Stimulated activated CD8-positive, alpha-beta memory T cell treated with anti-CD3 and anti-CD28 coated beads, Interleukin-15, amount 100 ng/mL, for 1 hour (primary cell): ENCODE data around the gene CNOT6.
"Not testable (repeated sequence)": the region's sequence is repeated elsewhere in the genome, so short reads cannot be mapped to it uniquely, and the experiment has no call there.

ENCODE experiments used
- DNase-seq: peaks from one replicate; pipeline ENCODE4 v3.0.0-alpha.2; 2020; ENCODE audit warnings: low read depth

CNOT6 gene

DNA sequence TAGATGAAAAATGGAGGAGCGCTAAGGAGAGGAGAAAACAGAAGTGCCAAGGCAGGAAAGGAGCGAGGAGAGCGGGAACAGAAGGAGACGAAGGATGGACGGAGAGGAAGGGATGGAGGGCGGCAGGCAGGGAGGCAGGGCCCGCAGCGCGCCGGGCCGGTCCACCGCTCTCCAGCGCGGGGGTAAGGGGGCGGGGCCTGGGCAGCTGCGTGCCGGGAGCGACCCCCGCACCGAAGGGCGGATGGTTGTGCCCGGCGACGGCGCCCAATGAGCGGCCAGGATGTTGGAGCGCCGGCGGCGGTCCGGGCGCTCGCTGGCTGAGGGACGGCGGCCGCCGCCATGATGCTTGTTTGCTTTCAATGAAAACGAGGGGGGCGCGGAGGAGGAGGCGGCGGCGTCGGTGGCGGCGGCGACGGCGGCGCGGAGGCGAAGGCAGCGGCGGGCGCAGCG is at the start of gene CNOT6:
TSS of gene CNOT6 (plus strand) at position 320 of the 450 bp plus-strand sequence. CDS start 34,898 bp downstream, outside the sequence.
- peak; percentile 85 for DNase-seq

DNA sequence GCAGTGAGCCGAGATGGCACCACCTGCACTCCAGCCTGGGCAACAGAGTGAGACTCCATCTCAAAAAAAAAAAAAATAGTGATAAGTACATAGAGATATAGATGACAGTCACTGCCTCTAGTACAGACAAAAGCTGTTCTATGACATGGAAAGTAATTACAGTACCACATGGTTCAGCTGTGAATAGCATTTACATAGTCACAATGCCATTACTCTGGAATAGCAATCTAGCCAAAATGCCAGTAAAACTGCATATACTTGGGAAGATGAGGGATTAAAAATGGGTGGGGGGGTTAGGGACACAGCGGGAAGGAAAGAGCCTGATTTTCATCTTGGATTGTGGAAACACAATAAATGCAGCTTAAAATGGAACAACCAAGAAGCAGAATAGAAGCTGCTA is 39.4 kb upstream of the CNOT6 start:
- no peak for DNase-seq

DNA sequence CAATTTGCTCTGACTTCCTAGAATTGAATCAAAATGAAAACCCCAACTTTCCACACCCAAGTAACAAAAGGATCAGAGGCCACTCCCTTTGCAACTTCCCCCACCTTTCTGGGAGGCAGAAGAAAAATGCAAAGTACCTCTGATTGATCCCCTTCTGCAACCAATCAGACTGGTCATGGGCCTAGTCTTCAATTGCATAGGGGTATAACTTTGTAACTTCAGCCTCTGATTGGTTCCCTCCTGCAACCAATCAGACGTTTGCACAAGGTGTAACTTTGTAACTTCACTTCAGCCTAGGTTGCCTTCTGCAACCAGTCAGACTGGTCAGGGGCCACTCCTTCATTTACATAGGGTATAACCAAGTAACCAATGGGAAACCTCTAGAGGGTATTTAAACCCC is 38.3 kb upstream of the CNOT6 start:
- DNase-seq, result no peak

DNA sequence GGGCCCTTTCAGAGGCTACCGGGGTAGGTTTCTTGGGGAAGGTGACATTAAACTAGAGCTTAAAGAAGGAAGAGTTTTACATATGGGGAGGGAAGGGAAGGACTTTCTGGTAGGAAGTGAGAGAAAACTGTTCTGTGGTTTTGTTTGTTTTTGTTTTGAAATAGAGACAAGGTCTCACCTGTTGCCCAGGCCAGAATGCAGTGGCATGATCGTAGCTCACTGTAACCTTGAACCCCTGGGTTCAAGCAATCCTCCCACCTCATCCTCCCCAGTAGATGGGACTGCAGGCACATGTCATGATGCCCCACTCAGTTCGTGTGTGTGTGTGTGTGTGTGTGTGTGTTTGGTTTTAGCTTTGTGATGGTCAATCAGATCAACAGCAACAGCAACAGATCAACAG is 37.4 kb upstream of the CNOT6 start:
- no peak for DNase-seq

DNA sequence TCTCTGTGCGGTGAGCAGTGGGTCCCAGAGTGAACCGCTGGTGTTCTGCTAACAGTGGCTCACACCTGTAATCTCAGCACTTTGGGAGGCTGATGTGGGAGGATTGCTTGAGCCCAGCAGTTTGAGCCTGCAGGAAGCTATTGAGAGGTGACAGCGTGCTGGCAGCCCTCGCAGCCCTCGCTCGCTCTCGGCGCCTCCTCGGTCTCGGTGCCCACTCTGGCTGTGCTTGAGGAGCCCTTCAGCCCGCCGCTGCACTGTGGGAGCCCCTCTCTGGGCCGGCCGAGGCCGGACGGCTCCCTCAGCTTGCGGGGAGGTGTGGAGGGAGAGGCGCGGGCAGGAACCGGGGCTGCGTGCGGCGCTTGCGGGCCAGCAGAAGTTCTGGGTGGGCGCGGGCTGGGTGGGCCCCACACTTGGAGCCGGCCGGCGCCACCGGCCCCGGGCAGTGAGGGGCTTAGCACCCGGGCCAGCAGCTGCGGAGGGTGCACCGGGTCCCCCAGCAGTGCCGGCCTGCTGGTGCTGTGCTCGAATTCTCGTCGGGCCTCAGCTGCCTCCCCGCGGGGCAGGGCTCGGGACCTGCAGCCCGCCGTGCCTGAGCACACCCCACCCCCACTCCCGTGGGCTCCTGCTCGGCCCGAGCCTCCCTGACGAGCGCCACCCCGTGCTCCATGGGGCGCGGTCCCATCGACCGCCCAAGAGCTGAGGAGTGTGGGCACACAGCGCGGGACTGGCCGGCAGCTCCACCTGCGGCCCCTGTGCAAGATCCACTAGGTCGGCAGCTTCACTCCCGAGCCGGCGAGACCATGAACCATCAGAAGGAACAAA is 35.1 kb upstream of the CNOT6 start:
- not testable (repeated sequence) for DNase-seq

DNA sequence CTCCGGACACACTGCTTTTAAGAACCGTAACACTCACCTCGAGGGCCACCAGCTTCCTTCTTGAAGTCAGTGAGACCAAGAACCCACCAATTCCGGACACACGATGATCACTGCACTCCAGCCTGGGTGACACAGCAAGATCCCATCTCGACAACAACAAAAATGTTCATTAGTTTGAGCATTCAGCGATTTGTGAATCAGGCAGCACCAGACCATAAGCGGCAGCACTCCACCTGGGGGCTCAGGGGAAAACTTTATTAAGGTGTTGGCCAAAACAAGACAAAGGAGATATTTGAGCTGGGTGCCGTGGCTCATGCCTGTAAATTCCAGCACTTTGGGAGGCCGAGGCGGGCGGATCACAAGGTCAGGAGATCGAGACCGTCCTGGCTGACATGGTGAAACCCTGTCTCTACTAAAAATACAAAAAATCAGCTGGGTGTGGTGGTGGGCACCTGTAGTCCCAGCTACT is 34.5 kb upstream of the CNOT6 start:
- DNase-seq, result not testable (repeated sequence)

DNA sequence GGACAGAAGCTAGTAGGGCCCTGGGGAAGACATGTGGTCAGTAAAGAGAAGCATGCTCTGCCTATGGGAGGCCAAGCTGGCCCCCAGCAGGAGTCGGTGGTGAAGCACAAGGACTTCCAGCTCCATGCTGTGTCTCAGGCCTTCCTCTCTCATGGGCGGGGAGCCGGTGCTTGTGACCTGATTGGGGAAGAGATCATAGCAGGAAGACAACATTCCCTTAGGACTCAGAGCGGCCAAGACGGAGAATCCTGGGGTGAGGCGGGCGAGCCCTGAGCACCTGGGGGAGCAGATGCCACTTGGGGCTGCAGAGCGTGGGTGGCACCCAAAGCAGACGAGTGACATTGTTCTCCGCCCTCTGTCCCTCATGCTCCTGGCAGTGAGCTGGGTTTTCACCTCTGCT is 33.3 kb upstream of the CNOT6 start:
- DNase-seq, result no peak

DNA sequence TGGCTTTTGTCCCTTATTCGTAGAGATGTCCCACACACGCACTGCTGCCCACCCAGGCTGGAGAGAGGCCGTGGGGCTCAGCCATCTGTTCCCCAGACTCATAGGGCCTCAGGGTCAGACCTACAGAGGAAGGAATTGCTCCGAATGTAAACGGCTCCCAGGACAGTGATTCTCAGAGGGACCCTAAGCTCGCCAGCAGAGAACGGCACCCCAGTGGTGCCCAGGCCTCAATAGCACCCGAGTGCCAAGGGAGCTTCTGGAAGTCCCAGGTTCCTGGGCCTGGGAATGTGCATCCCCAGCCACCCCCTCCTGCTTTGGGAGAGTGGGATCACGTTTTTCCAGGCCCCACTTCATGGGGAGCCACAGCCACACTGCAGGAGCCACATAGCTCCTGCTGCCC is 32.9 kb upstream of the CNOT6 start:
- DNase-seq, result no peak

DNA sequence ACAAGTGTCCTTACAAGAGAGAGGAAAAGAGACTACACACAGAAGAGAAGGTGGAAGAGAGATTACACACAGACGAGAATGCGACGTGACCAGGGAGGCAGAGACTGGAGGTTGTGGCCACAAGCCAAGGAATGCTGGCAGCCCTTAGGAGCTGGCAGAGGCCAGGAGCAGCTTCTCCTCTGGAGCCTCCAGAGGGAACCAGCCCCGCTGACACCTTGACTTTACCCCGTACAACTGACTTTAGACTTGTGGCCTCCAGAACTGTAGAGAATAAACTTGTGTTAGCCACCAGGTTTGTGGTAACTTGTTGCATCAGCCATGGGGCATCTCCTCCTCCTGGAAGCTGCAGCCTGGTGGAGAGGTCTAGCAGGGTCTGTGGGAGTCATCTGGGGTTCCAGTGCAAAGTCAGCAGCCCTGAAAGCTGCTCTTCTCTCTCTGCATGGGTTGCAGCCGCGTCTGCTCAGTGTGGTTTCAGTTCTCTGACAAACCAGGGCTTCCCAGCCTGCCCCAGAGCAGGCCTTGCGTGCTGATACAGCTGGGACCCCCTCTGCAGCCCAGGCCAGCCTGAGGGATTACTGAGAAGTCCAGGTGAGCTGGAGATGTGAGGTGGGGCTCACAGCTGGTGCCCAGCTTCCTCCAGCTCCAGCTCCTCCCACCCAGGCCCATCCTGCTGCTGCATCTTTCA is 30.8 kb upstream of the CNOT6 start:
- no peak for DNase-seq

DNA sequence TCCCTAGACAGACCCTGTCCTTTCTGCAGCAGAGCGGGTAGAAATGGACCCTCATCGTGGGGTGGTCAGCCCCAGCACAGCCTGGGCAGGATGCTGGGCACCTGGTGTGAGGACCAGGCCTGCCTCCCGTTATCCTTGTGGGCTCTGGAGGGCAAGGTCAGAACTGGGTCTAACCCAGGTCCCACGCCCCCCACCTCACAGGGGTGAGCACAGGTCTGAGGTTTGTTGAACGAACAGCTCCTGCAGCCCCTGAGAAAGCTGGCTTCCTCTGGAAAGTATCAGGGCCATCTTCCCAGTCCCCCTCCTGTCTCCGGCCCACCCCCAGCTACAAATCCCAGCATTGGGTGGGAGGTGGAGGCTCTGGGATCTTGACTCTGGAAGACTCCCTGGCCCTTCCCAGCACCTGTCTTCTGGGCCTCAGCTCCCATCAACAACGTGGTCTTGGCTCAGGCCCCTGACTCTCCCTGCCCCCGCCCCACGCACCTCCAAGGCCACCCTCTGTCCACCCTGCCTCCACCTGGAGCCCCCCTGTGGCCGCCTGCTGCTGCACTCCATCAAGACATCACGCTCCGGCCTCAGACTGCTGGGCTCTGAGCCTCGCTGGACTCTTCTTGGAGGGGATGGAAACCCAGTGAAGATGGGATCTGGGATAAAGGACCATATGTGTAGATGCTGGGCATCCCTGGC is 30.1 kb upstream of the CNOT6 start:
- DNase-seq, result no peak

DNA sequence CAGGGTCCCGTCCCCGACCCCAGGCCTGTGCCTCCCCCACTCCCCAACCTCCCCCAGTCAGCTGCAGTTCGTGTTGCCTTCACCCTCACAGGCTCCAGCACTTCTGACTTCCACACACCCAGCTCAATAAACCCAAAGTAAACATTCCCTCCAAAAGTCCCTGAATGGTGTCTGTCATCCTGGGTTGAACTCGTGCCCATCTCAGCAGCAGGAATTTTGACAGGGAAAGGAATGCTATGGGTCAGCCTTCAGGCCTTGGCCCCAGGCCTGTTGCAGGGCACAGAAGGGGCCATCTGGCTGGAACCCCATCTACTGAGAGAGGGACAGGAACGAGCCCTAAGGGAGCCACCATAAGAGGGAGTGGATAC is 29.6 kb upstream of the CNOT6 start:
- DNase-seq, result no peak

DNA sequence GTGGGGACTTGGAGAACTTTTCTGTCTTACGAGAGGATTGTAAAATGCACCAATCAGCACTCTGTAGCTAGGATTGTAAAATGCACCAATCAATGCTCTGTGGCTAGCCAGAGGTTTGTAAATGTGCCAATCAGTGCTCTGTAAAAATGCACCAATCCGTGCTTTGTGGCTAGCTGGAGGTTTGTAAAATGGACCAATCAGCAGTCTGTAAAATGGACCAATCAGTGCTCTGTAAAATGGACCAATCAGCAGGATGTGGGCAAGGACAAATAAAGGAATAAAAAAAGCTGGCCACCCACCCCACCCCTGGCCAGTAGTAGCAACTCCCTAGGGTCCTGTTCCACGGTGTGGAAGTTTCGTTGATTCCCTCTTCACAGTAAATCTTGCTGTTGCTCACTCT is 29.1 kb upstream of the CNOT6 start:
- DNase-seq, result not testable (repeated sequence)

DNA sequence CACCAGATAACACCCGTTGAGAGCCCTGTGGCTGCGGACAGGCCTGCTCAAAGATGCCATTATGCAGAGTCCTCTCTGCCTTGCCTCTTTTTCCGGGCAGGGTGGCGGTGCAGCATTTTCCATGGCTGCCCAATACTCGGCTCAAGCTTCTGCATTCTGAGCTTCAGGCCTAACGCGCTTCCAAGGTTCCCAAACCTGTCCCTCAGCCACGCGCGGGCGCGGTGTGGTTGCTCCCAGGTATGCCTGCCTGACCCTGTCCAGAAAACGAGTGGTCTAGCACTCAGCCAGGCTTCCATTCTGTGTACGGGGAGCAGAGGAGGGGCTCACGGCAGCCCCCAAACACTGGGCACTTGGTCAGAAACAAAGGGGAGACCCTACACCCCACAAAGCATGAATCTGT is 27.9 kb upstream of the CNOT6 start:
- no peak for DNase-seq

DNA sequence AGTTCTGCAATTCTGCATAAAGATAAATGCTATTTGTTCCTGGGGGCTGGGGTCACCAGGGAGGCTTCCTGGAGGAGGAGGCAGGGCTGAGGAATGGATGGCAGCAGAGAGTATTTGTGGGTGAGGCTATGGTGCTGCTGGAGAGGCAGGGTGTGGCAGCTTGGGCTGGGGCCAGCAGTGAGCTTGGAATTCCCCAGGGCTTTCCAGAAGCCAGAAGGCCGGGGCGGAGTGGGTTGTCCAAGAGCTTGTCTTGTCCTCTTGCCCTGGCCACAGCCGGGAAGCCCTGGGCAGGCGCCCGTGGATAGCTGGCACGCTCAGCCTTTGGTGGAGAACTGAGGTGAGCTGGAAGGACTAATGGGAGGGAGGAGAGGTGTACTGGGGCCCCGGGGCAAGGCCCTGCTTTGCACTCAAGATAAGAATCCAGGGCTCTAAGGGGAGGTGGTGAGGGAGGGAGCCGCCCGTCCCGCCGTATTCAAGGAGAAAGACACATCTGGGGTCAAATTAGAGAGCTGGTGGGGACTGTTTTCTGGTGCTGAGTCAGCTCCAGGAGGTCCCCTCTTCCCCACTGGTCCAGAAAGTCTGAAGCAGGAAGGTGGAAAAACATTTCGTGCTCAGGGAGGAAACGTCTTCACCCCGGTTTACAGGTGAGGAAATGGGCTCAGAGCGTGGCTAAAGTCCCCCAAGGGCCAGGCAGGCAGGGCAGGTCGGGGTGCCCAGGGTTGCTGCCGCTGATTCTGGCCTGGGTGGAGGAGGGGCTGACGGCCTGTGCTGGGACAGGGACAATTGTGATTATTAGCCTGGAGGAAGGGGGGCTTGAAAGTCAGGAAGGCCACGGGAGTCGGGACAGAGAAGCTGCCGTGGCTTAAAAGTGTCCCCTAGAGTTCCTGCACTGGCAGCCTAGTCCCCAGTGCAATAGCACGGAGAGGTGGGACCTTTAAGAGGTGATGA is 26.9 kb upstream of the CNOT6 start:
- no peak for DNase-seq

DNA sequence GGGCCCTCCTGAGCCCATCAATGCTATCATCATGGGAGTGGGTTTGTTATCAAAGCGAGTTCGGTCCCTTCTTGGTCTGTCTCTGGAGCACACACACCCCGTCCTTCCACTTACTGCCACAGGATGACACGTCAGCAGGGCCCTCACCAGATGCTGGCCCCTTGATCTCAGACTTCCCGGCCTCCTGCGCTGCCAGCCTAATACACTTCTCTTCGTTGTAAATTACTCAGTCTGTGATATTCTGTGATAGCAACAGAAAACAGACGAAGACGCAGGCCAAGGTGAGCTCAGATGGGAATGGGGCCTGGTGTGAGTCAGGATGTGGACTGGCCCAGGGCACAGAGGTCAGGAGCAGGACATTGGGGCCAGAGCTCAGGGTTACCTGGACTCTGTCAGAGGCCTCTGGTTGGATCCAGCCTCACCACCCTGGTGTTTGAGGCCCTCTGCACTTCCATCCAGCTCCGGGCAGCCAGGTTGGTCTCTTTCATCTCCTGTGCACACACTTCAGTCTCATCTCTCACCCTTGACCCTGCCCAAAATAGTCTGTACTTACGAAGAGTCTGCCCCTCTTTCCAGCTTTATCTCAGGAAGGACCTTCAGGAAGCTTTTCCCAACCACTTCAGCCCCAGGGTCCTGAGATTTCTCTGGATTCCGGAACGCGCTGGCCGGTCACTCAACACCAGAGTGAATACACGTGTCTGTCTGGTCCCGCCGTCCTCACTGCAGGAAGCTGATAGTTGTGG is 26.0 kb upstream of the CNOT6 start:
- DNase-seq, result no peak

DNA sequence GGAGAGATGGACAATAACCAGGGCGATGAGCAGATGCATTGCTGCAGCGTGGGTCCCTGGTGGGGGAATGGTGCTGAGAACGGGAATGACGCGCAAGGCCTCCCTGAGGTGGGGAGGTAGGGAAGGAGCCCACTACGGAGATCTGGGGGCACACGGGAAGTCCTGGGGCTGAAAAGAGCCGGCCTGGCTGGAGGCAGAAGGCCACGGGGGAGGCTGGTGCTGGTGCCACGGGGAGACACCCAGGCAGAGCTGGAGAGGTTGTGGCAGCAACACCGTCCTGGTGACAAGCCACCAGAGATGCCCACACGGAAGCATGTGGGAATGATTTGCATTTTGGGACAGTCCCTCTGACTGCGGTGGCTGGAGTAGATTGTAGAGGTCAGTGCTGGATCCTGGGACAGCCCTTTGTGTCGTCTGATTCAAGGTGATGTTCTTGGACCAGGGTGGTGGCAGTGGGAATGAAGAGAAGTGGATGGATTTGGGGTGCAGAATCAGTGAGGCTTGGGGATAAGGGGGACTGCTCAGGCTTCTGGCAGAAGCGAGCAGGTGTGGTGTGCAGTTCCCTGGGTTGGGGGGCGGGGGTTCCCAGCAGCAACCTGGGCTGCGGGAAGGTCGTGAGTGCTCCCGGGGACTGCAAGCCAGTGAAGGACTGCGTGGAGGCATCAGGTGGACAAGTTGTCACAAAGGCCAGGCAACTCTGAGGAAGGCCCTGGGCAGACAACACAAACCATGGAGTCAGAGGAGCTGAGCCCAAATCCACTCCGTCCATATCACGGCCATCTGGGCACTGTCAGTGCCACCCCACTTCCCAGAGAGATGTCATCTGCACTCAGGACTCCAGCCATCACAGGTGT is 25.2 kb upstream of the CNOT6 start:
- DNase-seq, result no peak

DNA sequence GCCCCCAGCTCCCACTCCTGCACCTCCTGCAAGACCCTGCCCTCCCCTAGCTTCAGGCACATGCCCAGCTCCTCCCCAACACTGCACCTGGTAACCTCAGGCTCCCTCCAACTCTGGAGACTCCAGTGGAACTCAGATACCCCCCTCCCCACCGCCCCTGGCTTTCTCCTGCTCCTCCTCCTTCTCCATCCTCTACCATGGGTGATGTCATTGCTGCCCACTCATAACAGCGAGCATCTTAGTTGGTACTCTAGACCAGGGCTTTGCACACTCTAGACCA is 24.7 kb upstream of the CNOT6 start:
- no peak for DNase-seq

DNA sequence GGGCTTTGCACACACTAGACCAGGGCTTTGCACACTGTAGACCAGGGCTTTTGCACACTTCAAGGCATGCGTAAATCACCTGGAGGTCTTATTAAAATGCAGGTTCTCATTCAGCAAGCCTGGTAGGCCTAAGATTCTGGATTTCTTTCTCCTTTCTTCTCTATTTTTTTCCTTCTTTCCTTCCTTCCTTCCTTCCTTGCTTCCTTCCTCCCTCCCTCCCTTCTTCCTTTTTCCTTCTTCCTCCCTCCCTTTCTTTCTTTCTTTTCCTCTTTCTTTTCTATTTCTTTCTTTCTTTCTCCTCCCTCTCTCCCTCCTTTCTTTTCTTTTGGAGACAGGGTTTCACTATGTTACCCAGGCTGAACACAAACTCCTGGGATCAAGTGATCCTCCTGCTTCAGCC is 24.3 kb upstream of the CNOT6 start:
- DNase-seq, result no peak

DNA sequence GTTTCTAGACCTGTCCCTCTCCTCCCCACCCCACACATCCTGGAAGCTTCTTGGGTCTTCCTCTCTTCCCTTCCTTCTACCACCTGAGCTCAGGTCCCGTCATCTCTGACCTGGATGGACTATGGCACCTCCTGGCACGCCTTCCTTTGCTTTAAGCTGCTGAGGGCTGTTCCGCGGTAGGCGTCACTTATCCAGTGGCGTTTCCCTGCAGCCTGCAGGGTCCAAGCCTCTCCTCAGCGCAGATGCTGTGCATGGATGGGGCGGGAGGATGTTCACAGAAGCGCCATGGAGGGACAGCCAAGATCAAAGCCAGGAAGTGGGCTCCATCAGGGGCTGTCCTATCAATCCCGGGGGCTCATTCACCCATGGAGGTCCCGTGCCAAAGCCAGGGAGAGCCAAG is 23.8 kb upstream of the CNOT6 start:
- DNase-seq, result no peak

DNA sequence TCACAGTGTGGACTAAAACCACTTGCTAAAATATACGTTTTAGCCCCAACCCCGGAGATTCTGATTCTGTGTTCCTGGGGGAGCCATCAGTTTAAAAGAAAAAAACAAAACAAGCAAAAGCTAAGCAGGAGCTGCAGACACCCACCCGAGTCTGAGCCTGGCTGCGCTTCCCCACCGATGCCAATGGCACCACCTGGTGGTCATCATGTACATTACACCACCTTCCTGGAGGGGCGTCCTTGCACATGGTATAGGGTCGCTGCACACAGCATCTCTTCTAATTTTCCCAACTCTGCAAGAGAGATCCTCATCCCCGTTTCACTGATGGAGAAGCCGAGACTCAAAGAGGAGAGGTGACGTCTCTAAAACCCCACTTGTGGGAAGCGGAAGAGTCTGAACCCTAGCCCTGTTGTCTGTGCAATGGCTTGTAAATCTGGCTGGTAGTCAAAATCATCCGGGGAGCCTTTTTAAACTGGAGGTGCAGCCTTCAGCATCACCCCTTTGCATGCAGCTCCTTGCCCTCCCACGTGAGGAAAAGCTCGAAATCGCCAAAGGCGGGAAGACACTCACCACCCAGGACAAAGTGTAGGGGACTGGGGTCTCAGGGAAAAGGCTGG is 23.1 kb upstream of the CNOT6 start:
- DNase-seq, result peak; percentile 29
